Mononuclear cell (primary cell): ENCODE results near the gene ARID5A. TPM values are rescaled to one million over a fixed set of nuclear protein-coding genes. Genes with fewer than 3 reads are reported as not detected.

Source experiments
- H3K27me3 ChIP-seq: 2 replicates; pipeline ENCODE4 v1.6.0; 2011; ENCODE audit warnings: low read length, control low read depth; ENCODE audit not compliant: insufficient read depth
- H3K4me1 ChIP-seq: 2 replicates; pipeline ENCODE4 v1.5.1; 2011; ENCODE audit warnings: mild to moderate bottlenecking, low read length, control low read depth; ENCODE audit not compliant: insufficient read depth
- H3K4me3 ChIP-seq: 2 replicates; pipeline ENCODE4 v1.5.1; 2011; ENCODE audit warnings: mild to moderate bottlenecking, low read length, moderate library complexity
- H3K9me3 ChIP-seq: 2 replicates; pipeline ENCODE4 v1.5.1; 2011; ENCODE audit warnings: low read depth, mild to moderate bottlenecking, control low read depth, low read length
- total RNA-seq: library from RNA; depleted of rRNA; stranded (reverse); fragments of >200 nt; gene quantifications from one replicate; pipeline ENCODE4 v1.2.3, GENCODE V29; 2012

Gene ARID5A
- total RNA-seq, 1 donor = 191 TPM

DNA sequence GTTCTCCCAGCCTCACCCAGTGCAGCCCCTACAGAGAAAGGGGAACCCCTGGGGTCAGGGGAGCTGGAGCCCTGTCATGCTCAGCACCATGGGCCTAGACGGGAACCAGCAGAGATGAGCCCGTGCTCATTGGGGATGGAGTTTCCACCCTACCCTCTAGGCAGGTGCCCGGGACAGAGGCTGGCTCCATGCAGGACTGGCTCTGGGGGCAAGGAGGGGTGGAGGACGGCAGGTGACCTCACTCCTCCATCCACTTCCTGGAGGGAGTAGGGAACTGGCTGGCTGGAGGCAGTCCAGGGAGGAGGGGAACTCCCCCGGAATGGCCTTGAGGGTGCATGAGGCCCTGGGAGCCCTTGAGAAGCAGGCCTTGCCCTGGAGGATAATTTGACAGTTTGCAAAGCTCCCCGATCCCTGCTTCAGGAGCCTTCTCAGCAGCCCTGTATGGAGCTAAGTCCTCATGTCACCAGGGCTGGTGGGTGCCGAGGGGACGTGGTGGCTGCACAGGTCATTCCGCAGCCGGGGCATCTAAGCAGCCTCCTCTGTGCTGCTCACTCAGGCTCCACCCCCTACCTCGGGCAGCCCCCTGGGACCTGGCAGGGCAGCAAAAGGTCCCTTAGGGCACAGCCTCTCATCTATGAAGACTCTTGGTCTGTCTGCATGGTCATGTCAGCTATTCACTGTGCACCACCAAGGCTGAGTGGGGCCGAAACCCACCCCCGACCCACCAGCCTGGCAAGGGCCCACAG is 33.5 kb upstream of the ARID5A start:
- peaks cover 15% of the 10 kb centered on the region for H3K4me1 ChIP-seq
- H3K4me3 ChIP-seq = no peak overlapping the region
- H3K9me3 ChIP-seq = no peaks in the 10 kb centered on the region
- no peaks in the 10 kb centered on the region for H3K27me3 ChIP-seq

DNA sequence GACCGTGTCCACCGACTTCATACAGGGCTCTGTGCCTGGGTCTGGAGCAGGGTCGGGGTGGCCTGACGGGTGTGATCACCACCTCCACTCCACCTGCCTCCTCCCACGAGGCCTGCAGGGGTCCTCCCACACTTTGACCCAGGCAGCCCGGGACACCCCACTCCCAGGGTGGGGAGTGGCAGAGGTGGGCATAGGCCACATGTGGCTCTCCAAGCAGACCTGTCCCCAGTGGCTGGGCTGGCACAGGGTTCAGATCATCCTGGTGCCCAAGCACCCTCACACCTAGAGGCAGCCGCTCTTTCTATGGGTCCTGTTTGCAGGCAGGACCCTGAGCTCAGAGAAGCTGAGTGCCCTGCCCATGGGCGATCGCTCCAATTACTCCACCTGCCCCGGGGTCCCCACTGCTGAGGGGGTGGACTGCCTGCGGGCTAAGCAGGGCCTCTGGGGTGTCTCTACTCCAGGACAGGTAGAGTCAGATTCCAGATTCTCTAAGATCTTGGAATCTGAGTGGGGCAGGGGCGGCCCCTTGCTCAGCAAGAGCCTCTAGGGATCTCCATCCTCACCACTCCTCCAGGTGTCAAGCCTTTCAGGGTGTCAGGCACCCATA is 32.8 kb upstream of the ARID5A start:
- Histone ChIP-seq H3K27me3 (no peaks in the 10 kb centered on the region), H3K4me1 (peaks cover 20% of the 10 kb centered on the region), H3K4me3 (no peak overlapping the region), H3K9me3 (no peaks in the 10 kb centered on the region)

DNA sequence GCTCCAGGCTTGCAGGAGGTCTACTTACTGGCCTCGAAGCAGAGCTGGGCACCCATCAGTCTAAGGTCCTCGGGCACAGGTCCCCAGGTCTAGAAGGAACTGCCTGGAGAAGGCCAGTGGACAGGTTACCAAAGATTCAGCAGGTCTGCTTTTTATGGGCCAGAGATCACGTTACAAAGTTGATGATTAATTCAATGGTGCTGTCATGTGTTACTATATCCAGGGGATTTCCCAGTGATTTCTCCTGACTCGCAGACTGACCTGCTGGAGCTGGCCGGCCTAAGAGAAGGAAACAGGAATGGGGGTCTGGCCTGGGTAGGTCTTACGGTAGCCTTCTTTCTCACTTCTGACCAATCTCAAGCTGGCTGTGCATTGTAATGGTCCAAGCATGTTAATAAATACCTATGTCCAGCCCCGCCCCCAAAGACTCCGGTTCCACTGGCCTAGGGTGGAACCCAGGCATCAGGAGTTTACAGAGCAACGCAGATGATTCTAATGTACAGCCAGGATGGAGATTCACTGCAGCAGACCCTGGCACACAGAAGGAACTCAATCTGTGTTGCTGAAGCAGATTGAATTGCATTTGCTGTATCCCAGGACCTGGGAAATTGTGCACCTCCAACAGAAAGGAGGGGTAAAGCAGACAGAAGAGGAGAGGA is 31.2 kb upstream of the ARID5A start, which contains the start of gene NEURL3:
Gene NEURL3, minus strand, starts transcription at position 127 of the 659 bp plus-strand sequence. Its CDS starts 71 bp downstream, at position 56.
- H3K4me3 ChIP-seq = no peak within 1 kb of the TSS
- H3K4me1 ChIP-seq = peaks cover 20% of the 10 kb centered on the region
- H3K27me3 ChIP-seq = no peaks in the 10 kb centered on the region
- no peaks in the 10 kb centered on the region for H3K9me3 ChIP-seq

DNA sequence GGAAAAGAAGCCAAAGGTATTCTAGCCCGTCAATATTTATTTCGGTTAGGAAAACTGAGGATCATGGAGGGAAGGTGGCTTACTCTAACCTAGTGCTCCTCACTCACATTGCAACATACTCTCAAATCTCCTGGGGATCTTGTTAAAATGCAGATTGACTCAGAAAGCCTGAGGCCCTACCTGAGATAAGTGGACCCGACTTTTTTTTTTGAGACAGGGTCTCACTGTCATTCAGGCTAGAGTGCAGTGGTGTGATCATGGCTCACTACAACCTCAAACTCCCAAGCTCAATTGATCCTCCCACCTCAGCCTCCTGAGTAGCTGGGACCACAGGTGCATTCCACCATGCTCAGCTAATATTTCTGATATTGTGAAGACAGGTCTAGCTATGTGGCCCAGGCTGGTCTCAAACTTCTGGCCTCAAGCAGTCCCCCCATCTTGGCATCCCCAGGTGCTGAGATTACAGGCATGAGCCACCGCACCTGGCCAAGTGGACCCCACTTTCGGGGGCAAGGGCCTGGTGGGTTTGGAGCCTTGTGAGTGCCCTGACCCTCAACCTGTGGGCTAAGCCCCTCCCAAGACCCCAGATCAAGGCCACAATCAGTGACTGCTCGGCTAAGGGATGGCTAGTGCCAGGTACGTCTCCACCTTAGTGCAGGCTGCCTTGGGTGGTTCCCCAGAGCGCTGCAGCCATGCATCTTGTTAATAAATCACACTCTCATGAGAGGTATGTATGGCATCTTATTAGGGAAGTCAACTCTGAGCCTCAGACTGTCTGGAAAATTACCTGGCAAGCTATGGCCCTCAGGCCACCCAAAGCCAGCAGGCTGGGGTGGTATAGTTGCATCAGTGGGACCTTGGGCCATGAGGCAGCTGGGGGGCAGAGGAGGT is 30.3 kb upstream of the ARID5A start:
- Histone ChIP-seq H3K9me3 (no peaks in the 10 kb centered on the region), H3K27me3 (no peaks in the 10 kb centered on the region), H3K4me1 (peaks cover 20% of the 10 kb centered on the region), H3K4me3 (no peak overlapping the region)

DNA sequence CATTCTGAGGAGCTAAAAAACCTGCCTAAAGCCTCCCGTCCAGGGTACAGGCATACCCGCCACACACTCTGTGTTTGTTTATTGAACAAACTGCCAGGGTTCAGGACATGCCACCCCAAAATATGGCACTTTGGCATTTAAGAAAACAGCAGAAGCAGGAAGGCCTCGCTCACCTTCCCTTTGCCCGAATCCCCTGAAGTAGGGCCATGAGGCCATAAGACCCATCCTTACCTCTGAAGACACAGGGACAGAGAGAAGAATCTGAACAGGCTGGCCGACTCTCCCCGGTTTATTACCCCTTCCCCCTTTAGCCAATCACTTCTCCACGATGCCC is 29.7 kb upstream of the ARID5A start:
- Histone ChIP-seq H3K4me1 (peaks cover 14% of the 10 kb centered on the region), H3K9me3 (no peaks in the 10 kb centered on the region), H3K27me3 (no peaks in the 10 kb centered on the region), H3K4me3 (no peak overlapping the region)

DNA sequence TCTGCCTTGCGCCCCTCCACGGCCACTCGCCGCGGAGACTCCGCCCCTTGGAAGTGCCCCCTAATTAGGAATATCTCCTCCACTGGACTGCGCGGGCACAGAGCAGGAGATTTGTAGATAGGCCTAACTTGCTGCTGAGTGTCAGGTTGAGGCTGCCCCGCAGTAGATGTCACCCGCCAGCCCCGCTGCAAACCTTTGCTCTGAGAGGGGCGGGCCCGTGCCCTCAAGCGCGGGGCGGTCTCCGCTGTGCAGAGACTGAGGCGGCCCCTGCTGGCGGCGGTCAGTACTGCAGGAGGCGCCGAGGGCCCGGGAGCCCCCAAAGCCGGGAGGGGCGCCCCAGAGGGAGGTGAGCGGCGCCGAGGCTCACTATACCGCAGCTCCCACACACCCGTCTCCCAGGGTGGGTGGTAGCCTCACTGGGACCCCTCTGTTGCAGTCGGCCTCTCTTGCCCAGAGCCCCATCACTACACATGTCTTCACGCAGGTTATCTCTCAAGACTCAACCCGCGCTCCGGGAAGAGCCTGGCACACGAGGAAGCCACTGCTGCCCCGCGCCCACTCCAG is 28.5 kb upstream of the ARID5A start:
- no peaks in the 10 kb centered on the region for H3K9me3 ChIP-seq
- peaks cover 10% of the 10 kb centered on the region for H3K4me1 ChIP-seq
- H3K4me3 ChIP-seq = no peak overlapping the region
- no peaks in the 10 kb centered on the region for H3K27me3 ChIP-seq

DNA sequence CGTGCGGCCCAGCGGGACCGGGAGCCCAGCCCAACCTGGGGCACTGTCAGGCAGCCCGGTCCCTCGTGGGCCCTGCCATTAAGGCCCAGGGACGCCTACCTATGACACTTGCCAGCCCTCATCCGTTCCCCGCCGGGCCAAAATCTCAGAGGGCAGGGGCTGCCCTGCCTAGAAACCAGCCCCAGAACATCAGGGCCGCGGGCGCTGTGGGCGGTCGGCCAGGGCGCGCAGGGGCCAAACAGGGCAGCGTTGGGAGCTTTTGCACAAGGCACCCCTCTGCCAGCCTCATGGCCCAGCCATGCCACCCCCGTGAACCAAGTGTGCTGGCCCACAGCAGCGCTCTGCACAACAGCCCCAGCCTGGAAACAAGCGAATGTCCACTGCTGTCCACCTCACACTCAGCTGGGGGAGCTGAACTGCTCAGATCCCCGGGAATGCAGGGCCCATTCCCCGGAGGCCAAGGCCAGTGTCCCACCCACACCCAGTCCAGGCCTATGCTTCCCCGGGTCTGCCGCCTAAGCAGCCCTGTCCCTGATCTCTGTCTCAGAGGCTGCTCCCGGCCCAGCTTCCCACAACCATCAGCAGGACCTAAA is 27.9 kb upstream of the ARID5A start:
- H3K9me3 ChIP-seq = no peaks in the 10 kb centered on the region
- peaks cover 10% of the 10 kb centered on the region for H3K4me1 ChIP-seq
- no peak overlapping the region for H3K4me3 ChIP-seq
- no peaks in the 10 kb centered on the region for H3K27me3 ChIP-seq

DNA sequence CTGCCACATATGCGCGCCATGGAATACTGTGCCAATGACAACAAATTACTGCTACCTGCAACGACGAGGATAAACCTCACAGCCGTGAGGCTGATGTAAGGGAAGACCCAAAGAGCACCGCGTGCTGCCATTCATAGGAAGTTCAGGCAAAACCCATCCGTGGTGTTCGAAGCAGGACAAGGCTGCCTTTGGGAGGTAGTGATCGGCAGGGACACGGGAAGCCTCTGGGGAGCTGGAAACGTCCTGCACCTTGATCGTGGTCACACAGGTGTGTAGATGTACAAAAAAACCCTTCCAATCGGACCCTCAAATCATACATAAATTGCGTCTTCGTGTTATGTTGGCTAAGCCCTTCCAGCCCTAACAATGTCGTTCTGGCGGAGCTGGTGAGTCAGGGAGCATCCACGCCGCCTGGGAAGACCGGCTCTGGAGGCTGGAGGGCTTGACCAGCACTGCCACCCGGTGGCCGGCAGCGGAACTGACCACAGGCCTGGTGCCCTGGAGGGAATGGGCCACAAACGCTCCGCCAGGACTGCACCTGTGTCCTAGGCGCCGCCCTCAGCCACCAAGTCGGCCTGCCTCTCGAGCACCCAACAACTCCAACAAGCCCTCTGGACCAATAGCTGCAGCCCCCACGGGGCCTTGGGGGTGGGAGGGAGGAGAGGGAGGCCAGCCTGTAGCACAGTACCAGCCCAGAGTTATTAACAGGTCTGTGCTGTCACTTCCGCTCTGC is 27.3 kb upstream of the ARID5A start:
- Histone ChIP-seq H3K27me3 (no peaks in the 10 kb centered on the region), H3K4me3 (no peak overlapping the region), H3K4me1 (peaks cover 10% of the 10 kb centered on the region), H3K9me3 (no peaks in the 10 kb centered on the region)

DNA sequence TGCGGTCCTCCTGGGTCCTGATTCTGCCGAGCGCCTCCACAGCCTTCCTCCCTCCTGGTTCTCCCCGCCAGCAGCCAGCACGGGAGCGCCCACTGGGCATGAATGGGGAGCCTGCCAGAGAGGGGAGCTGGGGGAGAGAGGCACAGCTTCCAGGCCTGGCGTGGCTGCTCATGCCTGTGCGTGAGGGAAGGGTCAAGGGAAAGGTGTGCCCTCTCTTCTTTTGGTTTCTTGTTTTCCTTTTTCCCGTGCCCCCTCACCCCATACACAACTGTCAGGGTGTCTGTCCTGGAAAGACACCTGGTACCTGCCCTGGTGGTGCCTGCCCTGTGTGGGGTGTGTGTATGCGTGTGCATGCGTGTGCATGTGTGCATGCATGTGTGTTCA is 26.7 kb upstream of the ARID5A start:
- Histone ChIP-seq H3K27me3 (no peaks in the 10 kb centered on the region), H3K9me3 (no peaks in the 10 kb centered on the region), H3K4me1 (peaks cover 10% of the 10 kb centered on the region), H3K4me3 (no peak overlapping the region)

DNA sequence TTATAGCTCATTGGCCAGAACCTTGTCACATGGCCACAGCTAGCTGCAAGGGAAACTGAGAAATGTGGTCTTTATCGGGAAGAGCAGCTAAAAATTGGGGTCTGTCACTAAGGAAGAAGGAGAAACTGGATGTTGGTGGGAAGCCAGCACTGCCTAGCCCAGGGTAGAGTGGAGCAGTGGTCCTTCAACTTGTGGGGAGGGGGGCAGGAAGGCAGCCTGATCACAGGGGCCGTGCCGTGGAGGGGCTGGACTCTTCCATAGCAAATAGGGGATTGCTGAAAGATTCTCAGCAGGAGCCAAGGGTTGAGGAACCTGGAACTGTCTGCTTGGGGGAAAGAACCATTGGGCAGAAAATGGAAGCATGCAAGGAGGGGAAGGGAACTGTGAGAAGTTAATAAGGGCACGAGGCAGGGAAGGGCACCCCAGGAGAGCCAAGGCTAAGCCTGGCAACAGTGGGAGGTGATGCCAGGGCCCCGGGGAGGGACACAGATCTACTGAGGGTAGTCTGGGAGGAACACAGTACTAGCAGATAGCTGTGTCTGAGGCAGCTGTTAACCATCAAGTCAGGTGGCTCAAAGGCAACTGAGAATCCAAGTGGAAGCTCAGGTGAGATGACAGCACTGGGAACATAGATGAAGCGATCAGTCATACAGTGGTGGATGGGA is 25.5 kb upstream of the ARID5A start:
- Histone ChIP-seq H3K4me3 (no peak overlapping the region), H3K27me3 (no peaks in the 10 kb centered on the region), H3K4me1 (peaks cover 10% of the 10 kb centered on the region), H3K9me3 (no peaks in the 10 kb centered on the region)

DNA sequence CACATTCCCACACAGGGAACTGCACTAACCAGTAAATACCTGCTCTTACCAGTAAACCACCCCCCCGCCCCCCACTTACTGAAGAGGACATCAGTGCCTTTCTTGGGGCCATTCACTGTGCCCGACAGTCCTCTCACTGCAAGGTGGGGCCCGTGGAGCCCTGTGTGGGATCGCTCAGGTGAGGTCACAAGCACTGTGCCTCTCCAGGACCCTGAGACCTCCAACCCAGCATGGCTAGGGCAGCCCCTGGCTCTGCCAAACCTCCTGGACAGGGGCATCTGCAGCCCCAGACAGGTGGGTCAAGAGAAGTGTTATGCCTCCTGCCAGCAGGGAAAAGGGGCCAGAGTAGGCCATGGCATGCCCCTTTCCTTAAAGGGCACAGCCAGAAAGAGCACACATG is 24.7 kb upstream of the ARID5A start:
- Histone ChIP-seq H3K4me1 (peaks cover 10% of the 10 kb centered on the region), H3K27me3 (no peaks in the 10 kb centered on the region), H3K9me3 (no peaks in the 10 kb centered on the region), H3K4me3 (no peak overlapping the region)

DNA sequence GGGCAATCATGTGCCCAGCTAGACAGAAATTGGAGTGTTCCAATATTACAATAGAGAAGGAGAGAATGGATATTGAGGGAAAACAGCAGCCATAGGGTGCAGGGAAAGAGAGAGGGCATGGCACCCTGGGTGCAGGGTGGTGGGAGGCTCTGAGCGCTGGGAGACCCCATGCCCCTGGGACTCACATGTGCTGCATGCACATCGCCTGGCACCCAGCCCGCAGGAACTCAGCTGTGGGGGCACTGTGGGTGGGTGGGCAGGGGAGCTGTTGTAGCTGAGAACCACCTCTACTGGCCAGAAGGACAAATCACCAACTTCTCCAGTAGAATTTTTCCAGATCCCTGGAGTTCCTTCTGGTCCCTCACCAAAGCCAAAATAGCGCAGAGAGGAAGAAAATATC is 24.2 kb upstream of the ARID5A start:
- no peak overlapping the region for H3K4me3 ChIP-seq
- peaks cover 10% of the 10 kb centered on the region for H3K4me1 ChIP-seq
- H3K9me3 ChIP-seq = no peaks in the 10 kb centered on the region
- no peaks in the 10 kb centered on the region for H3K27me3 ChIP-seq

DNA sequence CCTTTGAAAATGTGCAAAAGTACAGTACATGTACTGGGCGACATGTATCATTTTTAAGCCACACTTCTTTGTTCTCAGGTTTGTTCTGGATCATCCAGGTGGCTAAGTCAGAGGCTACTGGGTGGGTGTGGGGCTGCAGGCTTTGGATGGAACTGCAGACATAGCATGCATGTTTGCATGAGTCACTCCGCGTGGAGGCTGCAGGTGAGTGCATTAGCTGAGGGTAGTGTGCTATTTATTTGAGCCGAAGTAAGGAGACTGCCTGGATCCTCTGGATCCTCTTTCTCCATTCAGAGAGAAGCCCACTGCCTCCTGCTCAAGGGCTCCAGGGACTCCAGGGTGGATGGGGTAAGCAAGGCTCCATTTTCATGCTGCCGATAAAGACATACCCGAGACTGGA is 22.0 kb upstream of the ARID5A start:
- Histone ChIP-seq H3K4me3 (no peak overlapping the region), H3K4me1 (no peaks in the 10 kb centered on the region), H3K9me3 (no peaks in the 10 kb centered on the region), H3K27me3 (no peaks in the 10 kb centered on the region)
